Activated T-cell treated with anti-CD3 and anti-CD28 coated beads for 24 hours (primary cell): Measurements from ENCODE around the gene PLCH2.

Experiments
- DNase-seq: peaks from one replicate; pipeline ENCODE4 v3.0.0-alpha.2; 2020; ENCODE audit warnings: low read depth

The PLCH2 gene

GRCh38 chr1:2501041-2501819 lies 25.1 kb downstream of the PLCH2 start:
- no peak for DNase-seq

- no peak for DNase-seq
These were observed 25.7 kb downstream of the PLCH2 start for GRCh38 chr1:2501820-2502119.

- no peak for DNase-seq
These were observed 26.1 kb downstream of the PLCH2 start for GRCh38 chr1:2502210-2502609.

- DNase-seq: no peak
These were observed 26.8 kb downstream of the PLCH2 start for GRCh38 chr1:2502661-2503553.

GRCh38 chr1:2503554-2504224 lies 27.6 kb downstream of the PLCH2 start:
- DNase-seq: no peak

- DNase-seq: no peak
These were observed 28.3 kb downstream of the PLCH2 start for GRCh38 chr1:2504225-2504948.

GRCh38 chr1:2504949-2505272 lies 28.8 kb downstream of the PLCH2 start:
- DNase-seq: no peak

- DNase-seq: no peak
These were observed 29.4 kb downstream of the PLCH2 start for GRCh38 chr1:2505461-2505994.

GRCh38 chr1:2506007-2506860 lies 30.1 kb downstream of the PLCH2 start:
- DNase-seq: no peak

- DNase-seq: no peak
These were observed 30.9 kb downstream of the PLCH2 start for GRCh38 chr1:2506901-2507565.

- no peak for DNase-seq
These were observed 31.7 kb downstream of the PLCH2 start for GRCh38 chr1:2507744-2508155.

- DNase-seq: no peak
These were observed 32.1 kb downstream of the PLCH2 start for GRCh38 chr1:2508180-2508579.

GRCh38 chr1:2508751-2509150 lies 32.7 kb downstream of the PLCH2 start:
- DNase-seq: no peak

GRCh38 chr1:2509589-2509988 lies 33.5 kb downstream of the PLCH2 start:
- DNase-seq: no peak

GRCh38 chr1:2510366-2511155 lies 34.5 kb downstream of the PLCH2 start:
- no peak for DNase-seq

- DNase-seq: no peak
These were observed 36.9 kb downstream of the PLCH2 start for GRCh38 chr1:2512862-2513421.

GRCh38 chr1:2513939-2514652 lies 38.0 kb downstream of the PLCH2 start:
- no peak for DNase-seq

- no peak for DNase-seq
These were observed 39.0 kb downstream of the PLCH2 start for GRCh38 chr1:2514863-2515762.
